GM12878 (cell line): ENCODE measurements around the gene AP3D1. TPM values are rescaled to one million over a fixed set of nuclear protein-coding genes. Genes with fewer than 3 reads are reported as not detected.

ENCODE experiments used
- ATF3 ChIP-seq: IDR thresholded peaks from 2 replicates; pipeline ENCODE4 v1.6.1; 2011; ENCODE audit warnings: low read depth, mild to moderate bottlenecking, low read length, moderate library complexity, borderline replicate concordance; ENCODE audit errors: extremely low read depth
- CBX3 ChIP-seq: fragments of 200-600 bp; sonication (generic); IDR thresholded peaks from 2 replicates; pipeline ENCODE4 v1.6.1; 2016; ENCODE audit warnings: low read depth, borderline replicate concordance
- EED ChIP-seq: sonication (generic); IDR thresholded peaks from 2 replicates; pipeline ENCODE4 v1.6.1; 2016; ENCODE audit warnings: antibody characterized with exemption, low read depth
- ELK1 ChIP-seq: IDR thresholded peaks from 2 replicates; pipeline ENCODE4 v1.6.1; 2012; ENCODE audit warnings: low read depth, low read length, improper control_type of control experiment
- ETV6 ChIP-seq, 2 experiments: fragments of 450-650 bp in 1 of 2; IDR thresholded peaks in 1 of 2; conservative IDR thresholded peaks in 1 of 2; 2 replicates each; pipeline ENCODE4 v1.6.1; 2014; ENCODE audit warnings: antibody characterized with exemption in 1 of 2, borderline replicate concordance in 1 of 2, low read depth in 1 of 2, mild to moderate bottlenecking in 1 of 2, moderate library complexity in 1 of 2
- FOS ChIP-seq: IDR thresholded peaks from 3 replicates; pipeline ENCODE4 v1.6.1; 2011; ENCODE audit warnings: borderline replicate concordance; ENCODE audit not compliant: insufficient read length; ENCODE audit errors: extremely low read depth
- FOXK2 ChIP-seq: fragments of 450-650 bp; IDR thresholded peaks from 2 replicates; pipeline ENCODE4 v1.6.1; 2017; ENCODE audit warnings: mild to moderate bottlenecking, moderate library complexity
- MAX ChIP-seq: IDR thresholded peaks from 2 replicates; pipeline ENCODE4 v1.6.1; 2012; ENCODE audit warnings: low read depth, low read length, improper control_type of control experiment
- NBN ChIP-seq: fragments of 450-650 bp; IDR thresholded peaks from 2 replicates; pipeline ENCODE4 v1.6.1; 2016
- NR2C1 ChIP-seq: fragments of 450-650 bp; IDR thresholded peaks from 2 replicates; pipeline ENCODE4 v1.6.1; 2017; ENCODE audit warnings: antibody characterized with exemption, mild to moderate bottlenecking, moderate library complexity
- NR2C2 ChIP-seq: IDR thresholded peaks from 2 replicates; pipeline ENCODE4 v1.6.1; 2011; ENCODE audit warnings: borderline replicate concordance, low read depth; ENCODE audit not compliant: control insufficient read depth, insufficient read length
- RAD21 ChIP-seq: IDR thresholded peaks from 2 replicates; pipeline ENCODE4 v1.6.1; 2011; ENCODE audit warnings: mild to moderate bottlenecking, low read depth, low read length, moderate library complexity; ENCODE audit not compliant: insufficient read depth
- SREBF2 ChIP-seq: IDR thresholded peaks from 2 replicates; pipeline ENCODE4 v1.6.1; 2012; ENCODE audit warnings: mild to moderate bottlenecking, low read length
- STAT1 ChIP-seq: fragments of 450-650 bp; conservative IDR thresholded peaks from 2 replicates; pipeline ENCODE4 v1.6.1; 2014; ENCODE audit warnings: antibody characterized with exemption, mild to moderate bottlenecking
- TCF12 ChIP-seq: IDR thresholded peaks from 2 replicates; pipeline ENCODE4 v1.6.1; 2011; ENCODE audit warnings: low read depth, mild to moderate bottlenecking, low read length
- YY1 ChIP-seq: IDR thresholded peaks from 2 replicates; pipeline ENCODE4 v1.6.1; 2011; ENCODE audit warnings: low read depth, mild to moderate bottlenecking, low read length
- ZBTB40 ChIP-seq: fragments of 450-650 bp; IDR thresholded peaks from 2 replicates; pipeline ENCODE4 v1.6.1; 2016; ENCODE audit warnings: mild to moderate bottlenecking, moderate library complexity, borderline replicate concordance
- ZNF217 ChIP-seq: fragments of 450-650 bp; IDR thresholded peaks from 2 replicates; pipeline ENCODE4 v1.6.1; 2017; ENCODE audit warnings: antibody characterized with exemption, mild to moderate bottlenecking
- ZNF622 ChIP-seq: fragments of 450-650 bp; IDR thresholded peaks from 2 replicates; pipeline ENCODE4 v1.6.1; 2017; ENCODE audit warnings: mild to moderate bottlenecking, inconsistent platforms
- ZNF687 ChIP-seq: fragments of 450-650 bp; IDR thresholded peaks from 2 replicates; pipeline ENCODE4 v1.6.1; 2017; ENCODE audit warnings: mild to moderate bottlenecking, moderate library complexity
- polyA plus RNA-seq, 11 experiments: library from polyadenylated mRNA; depleted of rRNA in 4 of 11; unstranded in 6 of 11; stranded (reverse) in 5 of 11; fragments of >200 nt; fragmentation: Nextera tagmentation in 4 of 11; fragmentation: Illumina TruSeq in 1 of 11; extraction: Ambion mirVana in 4 of 11; extraction: Trizol in 1 of 11; gene quantifications; 1 replicate in 1 of 11; 2 replicates in 10 of 11; pipeline versions ENCODE4 v1.2.1 to v1.2.3, GENCODE V29; 2011 to 2016; ENCODE audit warnings: inconsistent platforms in 2 of 11, missing spikeins in 2 of 11, low read depth in 1 of 11
- total RNA-seq, 4 experiments: library from RNA; depleted of rRNA in 3 of 4; stranded (reverse); fragments of >200 nt in 3 of 4; fragmentation: Illumina TruSeq in 1 of 4; extraction: Trizol in 1 of 4; gene quantifications; 2 replicates each; pipeline versions ENCODE4 v1.2.1 to v1.2.3, GENCODE V29; 2013 to 2021

Gene AP3D1
- total and polyA plus RNA-seq, 10 of the 15 experiments (the other 5 are each of a cell fraction or from before 2014, with no cell fraction given): 1.5 to 108 (median 59.1) TPM

- TF ChIP-seq NR2C1: peak; percentile 27
- peak; percentile 69 for TF ChIP-seq SREBF2
- TF ChIP-seq ZBTB40: no peak
- TF ChIP-seq MAX: no peak
- TF ChIP-seq STAT1: no peak
- no peak for TF ChIP-seq ETV6 (conservative IDR thresholded peaks at IDR 0.05 in 1 of 2, IDR thresholded peaks at IDR 0.05 in 1 of 2; ENCODE audit: borderline replicate concordance in 1 of 2, low read depth in 1 of 2)
- TF ChIP-seq ZNF687: no peak
- no peak for TF ChIP-seq ZNF622
- no peak for TF ChIP-seq YY1
- TF ChIP-seq ZNF217: no peak
- no peak for TF ChIP-seq FOS
- TF ChIP-seq TCF12: no peak
- TF ChIP-seq ELK1: no peak
- TF ChIP-seq CBX3: no peak
- no peak for TF ChIP-seq NR2C2
- TF ChIP-seq ATF3: no peak
- peak; percentile 31; the same call in 1 of the 2 replicates for TF ChIP-seq RAD21
- TF ChIP-seq EED: no peak
- TF ChIP-seq NBN: peak; percentile 73
- no peak for TF ChIP-seq FOXK2
Measured at GRCh38 chr19:2061495-2062388, 89.6 kb downstream of the AP3D1 start (continued).
